8988T (cell line): ENCODE measurements around the gene ATG16L1.

Experiments used
- DNase-seq: peaks from one replicate; pipeline ENCODE4 v3.0.0; 2011

Gene ATG16L1

GRCh38 chr2:233251306-233252116 lies at the start of gene ATG16L1:
ATG16L1 (plus strand) TSS chr2:233251673; CDS start chr2:233251828, 155 bp downstream.
- peak; percentile 97 for DNase-seq

GRCh38 chr2:233202531-233202944 lies 48.9 kb upstream of the ATG16L1 start:
- no peak for DNase-seq

- no peak for DNase-seq
Measured at GRCh38 chr2:233203060-233203459, 48.4 kb upstream of the ATG16L1 start.

- no peak for DNase-seq
Measured at GRCh38 chr2:233204286-233204936, 47.1 kb upstream of the ATG16L1 start.

GRCh38 chr2:233208382-233209116 lies 42.9 kb upstream of the ATG16L1 start:
- no peak for DNase-seq

- DNase-seq, result no peak
Measured at GRCh38 chr2:233209117-233209532, 42.3 kb upstream of the ATG16L1 start.

- DNase-seq, result no peak
Measured at GRCh38 chr2:233209533-233210171, 41.8 kb upstream of the ATG16L1 start.

- DNase-seq, result no peak
Measured at GRCh38 chr2:233210281-233210680, 41.2 kb upstream of the ATG16L1 start.

GRCh38 chr2:233210843-233211547 lies 40.5 kb upstream of the ATG16L1 start:
- no peak for DNase-seq

- no peak for DNase-seq
Measured at GRCh38 chr2:233211548-233211895, 40.0 kb upstream of the ATG16L1 start.

- DNase-seq, result no peak
Measured at GRCh38 chr2:233213011-233213410, 38.5 kb upstream of the ATG16L1 start.

- no peak for DNase-seq
Measured at GRCh38 chr2:233213975-233214374, 37.5 kb upstream of the ATG16L1 start.

GRCh38 chr2:233217892-233218377 lies 33.5 kb upstream of the ATG16L1 start:
- no peak for DNase-seq

- no peak for DNase-seq
Measured at GRCh38 chr2:233218836-233219235, 32.6 kb upstream of the ATG16L1 start.

GRCh38 chr2:233219848-233220247 lies 31.6 kb upstream of the ATG16L1 start:
- DNase-seq, result no peak

GRCh38 chr2:233221378-233222063 lies 30.0 kb upstream of the ATG16L1 start:
- DNase-seq, result no peak

GRCh38 chr2:233223059-233223894 lies 28.2 kb upstream of the ATG16L1 start:
- no peak for DNase-seq

- DNase-seq, result no peak
Measured at GRCh38 chr2:233225230-233226068, 26.0 kb upstream of the ATG16L1 start.

GRCh38 chr2:233226511-233227031 lies 24.9 kb upstream of the ATG16L1 start:
- DNase-seq, result no peak
